ENCODE results near the gene SMIM11.
"Not testable (repeated sequence)": the region's sequence is repeated elsewhere in the genome, so short reads cannot be mapped to it uniquely, and the experiment has no call there.

Gene SMIM11

GRCh38 chr21:34357889-34358288, 17.4 kb upstream of the SMIM11 start:
- DNase-seq, result no peak

- DNase-seq, result no peak
These were observed 16.4 kb upstream of the SMIM11 start for GRCh38 chr21:34358866-34359265.

GRCh38 chr21:34360488-34361241, 14.6 kb upstream of the SMIM11 start:
- DNase-seq, result no peak

- no peak for DNase-seq
These were observed 13.2 kb upstream of the SMIM11 start for GRCh38 chr21:34362136-34362444.

- DNase-seq, result no peak
These were observed 12.6 kb upstream of the SMIM11 start for GRCh38 chr21:34362670-34363069.

- no peak for DNase-seq
These were observed 11.6 kb upstream of the SMIM11 start, which contains the start of gene KCNE2 for GRCh38 chr21:34363733-34364132. KCNE2 (plus strand) TSS chr21:34364006; CDS start chr21:34370479, 6,473 bp downstream.

GRCh38 chr21:34364921-34365320, 10.4 kb upstream of the SMIM11 start:
- DNase-seq, result no peak

- DNase-seq, result no peak
These were observed 9.5 kb upstream of the SMIM11 start for GRCh38 chr21:34365809-34366208.

GRCh38 chr21:34367320-34367935, 7.9 kb upstream of the SMIM11 start:
- DNase-seq, result peak; percentile 37 to 53

GRCh38 chr21:34369741-34370140, 5.6 kb upstream of the SMIM11 start:
- no peak for DNase-seq

- DNase-seq, result no peak
These were observed 3.0 kb upstream of the SMIM11 start for GRCh38 chr21:34372321-34372720.

- DNase-seq, result not testable (repeated sequence)
These were observed 845 bp upstream of the SMIM11 start for GRCh38 chr21:34374462-34374861.

- not testable (repeated sequence) for DNase-seq
These were observed 289 bp downstream of the SMIM11 start for GRCh38 chr21:34375619-34375972.

- not testable (repeated sequence) for DNase-seq
These were observed 7.8 kb downstream of the SMIM11 start for GRCh38 chr21:34383138-34383537.

GRCh38 chr21:34383724-34384415, 8.6 kb downstream of the SMIM11 start:
- DNase-seq, result not testable (repeated sequence)

- DNase-seq, result not testable (repeated sequence)
These were observed 25.2 kb downstream of the SMIM11 start for GRCh38 chr21:34400522-34400921.

GRCh38 chr21:34404742-34405141, 29.4 kb downstream of the SMIM11 start:
- DNase-seq, result not testable (repeated sequence)

GRCh38 chr21:34405686-34406085, 30.4 kb downstream of the SMIM11 start:
- not testable (repeated sequence) for DNase-seq

- not testable (repeated sequence) for DNase-seq
These were observed 30.8 kb downstream of the SMIM11 start for GRCh38 chr21:34406102-34406501.

- not testable (repeated sequence) for DNase-seq
These were observed 31.4 kb downstream of the SMIM11 start for GRCh38 chr21:34406676-34407075.

GRCh38 chr21:34407294-34407693, 32.0 kb downstream of the SMIM11 start:
- not testable (repeated sequence) for DNase-seq

GRCh38 chr21:34417448-34418077, 42.3 kb downstream of the SMIM11 start:
- DNase-seq, result not testable (repeated sequence)

- not testable (repeated sequence) for DNase-seq
These were observed 48.5 kb downstream of the SMIM11 start, which contains the start of gene SMIM34 for GRCh38 chr21:34423805-34424204. SMIM34 (minus strand) TSS chr21:34423951; CDS start chr21:34423839, 112 bp downstream.

Measured in CD4-positive, alpha-beta T cell treated with Interleukin-4 for 1 hour (primary cell).